GM12878 (cell line): Measurements from ENCODE around the gene SLC43A3. TPM values are rescaled to one million over a fixed set of nuclear protein-coding genes. Genes with fewer than 3 reads are reported as not detected.

Experiments used
- FOXK2 ChIP-seq: fragments of 450-650 bp; IDR thresholded peaks from 2 replicates; pipeline ENCODE4 v1.6.1; 2017; ENCODE audit warnings: mild to moderate bottlenecking, moderate library complexity
- GABPA ChIP-seq: IDR thresholded peaks from 2 replicates; pipeline ENCODE4 v1.6.1; 2014; ENCODE audit warnings: antibody characterized with exemption, low read depth, mild to moderate bottlenecking, inconsistent platforms
- HDAC6 ChIP-seq: fragments of 200-600 bp; sonication (generic); IDR thresholded peaks from one replicate; pipeline ENCODE4 v1.8.0; 2017; ENCODE audit warnings: antibody characterized with exemption; ENCODE audit not compliant: unreplicated experiment
- IKZF1 ChIP-seq: fragments of 450-650 bp; conservative IDR thresholded peaks from 2 replicates; pipeline ENCODE4 v1.6.1; 2017; ENCODE audit warnings: antibody characterized with exemption, mild to moderate bottlenecking
- LARP7 ChIP-seq: fragments of 450-650 bp; IDR thresholded peaks from 2 replicates; pipeline ENCODE4 v1.6.1; 2017; ENCODE audit warnings: mild to moderate bottlenecking
- MAX ChIP-seq: IDR thresholded peaks from 2 replicates; pipeline ENCODE4 v1.6.1; 2012; ENCODE audit warnings: low read depth, low read length, improper control_type of control experiment
- MXI1 ChIP-seq: fragments of 150-350 bp; IDR thresholded peaks from 2 replicates; pipeline ENCODE4 v1.6.1; 2011; ENCODE audit warnings: low read depth, mild to moderate bottlenecking, inconsistent platforms, low read length, improper control_type of control experiment
- NFYB ChIP-seq: IDR thresholded peaks from 2 replicates; pipeline ENCODE4 v1.6.1; 2011; ENCODE audit warnings: low read depth, mild to moderate bottlenecking, low read length, improper control_type of control experiment, moderate library complexity; ENCODE audit not compliant: insufficient read depth
- SIX5 ChIP-seq: IDR thresholded peaks from 2 replicates; pipeline ENCODE4 v1.6.1; 2011; ENCODE audit warnings: mild to moderate bottlenecking, low read depth, low read length, moderate library complexity; ENCODE audit not compliant: severe bottlenecking
- SKIL ChIP-seq: fragments of 450-650 bp; IDR thresholded peaks from 2 replicates; pipeline ENCODE4 v1.6.1; 2017; ENCODE audit warnings: mild to moderate bottlenecking, low read depth, inconsistent platforms; ENCODE audit not compliant: poor library complexity, severe bottlenecking
- SMAD1 ChIP-seq: fragments of 450-650 bp; IDR thresholded peaks from 2 replicates; pipeline ENCODE4 v1.6.1; 2018; ENCODE audit warnings: mild to moderate bottlenecking, low read depth; ENCODE audit not compliant: partially characterized antibody
- SPI1 ChIP-seq: IDR thresholded peaks from 2 replicates; pipeline ENCODE4 v1.6.1; 2011; ENCODE audit warnings: low read depth, mild to moderate bottlenecking, low read length, moderate library complexity, borderline replicate concordance; ENCODE audit not compliant: insufficient read depth
- SUZ12 ChIP-seq: fragments of 200-600 bp; sonication (generic); IDR thresholded peaks from one replicate; pipeline ENCODE4 v1.6.1; 2018; ENCODE audit warnings: antibody characterized with exemption, mild to moderate bottlenecking; ENCODE audit not compliant: unreplicated experiment
- ZNF384 ChIP-seq: IDR thresholded peaks from 2 replicates; pipeline ENCODE4 v1.6.1; 2012; ENCODE audit warnings: low read depth, mild to moderate bottlenecking, low read length, improper control_type of control experiment, borderline replicate concordance
- ZNF622 ChIP-seq: fragments of 450-650 bp; IDR thresholded peaks from 2 replicates; pipeline ENCODE4 v1.6.1; 2017; ENCODE audit warnings: mild to moderate bottlenecking, inconsistent platforms
- ZSCAN29 ChIP-seq: fragments of 450-650 bp; IDR thresholded peaks from 2 replicates; pipeline ENCODE4 v1.6.1; 2017; ENCODE audit warnings: mild to moderate bottlenecking, moderate library complexity
- polyA plus RNA-seq, 11 experiments: library from polyadenylated mRNA; depleted of rRNA in 4 of 11; unstranded in 6 of 11; stranded (reverse) in 5 of 11; fragments of >200 nt; fragmentation: Nextera tagmentation in 4 of 11; fragmentation: Illumina TruSeq in 1 of 11; extraction: Ambion mirVana in 4 of 11; extraction: Trizol in 1 of 11; gene quantifications; 1 replicate in 1 of 11; 2 replicates in 10 of 11; pipeline versions ENCODE4 v1.2.1 to v1.2.3, GENCODE V29; 2011 to 2016; ENCODE audit warnings: inconsistent platforms in 2 of 11, missing spikeins in 2 of 11, low read depth in 1 of 11
- total RNA-seq, 4 experiments: library from RNA; depleted of rRNA in 3 of 4; stranded (reverse); fragments of >200 nt in 3 of 4; fragmentation: Illumina TruSeq in 1 of 4; extraction: Trizol in 1 of 4; gene quantifications; 2 replicates each; pipeline versions ENCODE4 v1.2.1 to v1.2.3, GENCODE V29; 2013 to 2021
- TF ChIP-seq, protein P1 (sequence below): fragments of 450-650 bp; IDR thresholded peaks from 2 replicates; pipeline ENCODE4 v1.6.1; 2018; ENCODE audit warnings: borderline replicate concordance, mild to moderate bottlenecking; ENCODE audit not compliant: partially characterized antibody

SLC43A3 gene
- total and polyA plus RNA-seq, 10 of the 15 experiments (the other 5 are each of a cell fraction or from before 2014, with no cell fraction given), result 37.5 to 237 (median 132) TPM

GRCh38 chr11:57474017-57474802, 47.3 kb upstream of the SLC43A3 start (continued):
- TF ChIP-seq MAX, result no peak
- no peak for TF ChIP-seq SMAD1
- no peak for TF ChIP-seq ZSCAN29
- TF ChIP-seq NFYB, result no peak
- TF ChIP-seq FOXK2, result no peak
- TF ChIP-seq, protein P1, sequence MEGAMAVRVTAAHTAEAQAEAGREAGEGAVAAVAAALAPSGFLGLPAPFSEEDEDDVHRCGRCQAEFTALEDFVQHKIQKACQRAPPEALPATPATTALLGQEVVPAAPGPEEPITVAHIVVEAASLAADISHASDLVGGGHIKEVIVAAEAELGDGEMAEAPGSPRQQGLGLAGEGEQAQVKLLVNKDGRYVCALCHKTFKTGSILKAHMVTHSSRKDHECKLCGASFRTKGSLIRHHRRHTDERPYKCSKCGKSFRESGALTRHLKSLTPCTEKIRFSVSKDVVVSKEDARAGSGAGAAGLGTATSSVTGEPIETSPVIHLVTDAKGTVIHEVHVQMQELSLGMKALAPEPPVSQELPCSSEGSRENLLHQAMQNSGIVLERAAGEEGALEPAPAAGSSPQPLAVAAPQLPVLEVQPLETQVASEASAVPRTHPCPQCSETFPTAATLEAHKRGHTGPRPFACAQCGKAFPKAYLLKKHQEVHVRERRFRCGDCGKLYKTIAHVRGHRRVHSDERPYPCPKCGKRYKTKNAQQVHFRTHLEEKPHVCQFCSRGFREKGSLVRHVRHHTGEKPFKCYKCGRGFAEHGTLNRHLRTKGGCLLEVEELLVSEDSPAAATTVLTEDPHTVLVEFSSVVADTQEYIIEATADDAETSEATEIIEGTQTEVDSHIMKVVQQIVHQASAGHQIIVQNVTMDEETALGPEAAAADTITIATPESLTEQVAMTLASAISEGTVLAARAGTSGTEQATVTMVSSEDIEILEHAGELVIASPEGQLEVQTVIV, result no peak
- TF ChIP-seq ZNF384, result no peak
- no peak for TF ChIP-seq ZNF622
- no peak for TF ChIP-seq MXI1
- TF ChIP-seq SPI1, result peak; percentile 74
- no peak for TF ChIP-seq SIX5
- no peak for TF ChIP-seq SKIL
- no peak for TF ChIP-seq LARP7
- TF ChIP-seq IKZF1, result peak; percentile 25; the same call in 1 of the 2 replicates
- peak; percentile 35; the same call in 1 of the 2 replicates for TF ChIP-seq GABPA
- no peak for TF ChIP-seq HDAC6
- TF ChIP-seq SUZ12, result no peak
